Measurements from ENCODE around the gene CHRM1. TPM values are rescaled to one million over a fixed set of nuclear protein-coding genes. Genes with fewer than 3 reads are reported as not detected.

Gene CHRM1
- total RNA-seq (2014; rRNA removed; shearing (Covaris generic)), result 0.30 and 0.56 TPM in 2 replicates

GRCh38 chr11:62921201-62921572 is at the start of gene CHRM1:
TSS of gene CHRM1 (minus strand) at chr11:62921363. CDS start at chr11:62911100, 10,263 bp downstream.

GRCh38 chr11:62880803-62881578 is 40.2 kb downstream of the CHRM1 start, which contains the start of gene SLC3A2:
TSS of gene SLC3A2 (plus strand) at chr11:62880896. CDS start at chr11:62881024, 128 bp downstream.

Small RNA genes within 50 kb of the gene (small RNA-seq; reads per million reads assigned to genes)
- gene RN7SL259P, result not detected

Other genes starting within 250 kb of the CHRM1 start
- gene UQCC3, start 249.7 kb downstream of the CHRM1 start, total RNA-seq (2014; rRNA removed; shearing (Covaris generic)), result 27.7 and 35.5 TPM in 2 replicates
- 9.0 and 13.3 TPM in 2 replicates for gene LBHD1, start 249.1 kb downstream of the CHRM1 start, total RNA-seq (2014; rRNA removed; shearing (Covaris generic))
- gene UBXN1, start 242.3 kb downstream of the CHRM1 start, total RNA-seq (2014; rRNA removed; shearing (Covaris generic)), result 306 and 324 TPM in 2 replicates
- 0.21 and 0.23 TPM in 2 replicates for gene LRRN4CL, start 231.8 kb downstream of the CHRM1 start, total RNA-seq (2014; rRNA removed; shearing (Covaris generic))
- gene BSCL2, start 213.9 kb downstream of the CHRM1 start, total RNA-seq (2014; rRNA removed; shearing (Covaris generic)), result 87.7 and 115 TPM in 2 replicates
- gene GNG3, start 213.7 kb downstream of the CHRM1 start, total RNA-seq (2014; rRNA removed; shearing (Covaris generic)), result not detected in 2 replicates
- gene HNRNPUL2, start 193.9 kb downstream of the CHRM1 start, total RNA-seq (2014; rRNA removed; shearing (Covaris generic)), result 13.6 and 14.1 TPM in 2 replicates
- 37.5 and 48.1 TPM in 2 replicates for gene TTC9C, start 192.9 kb downstream of the CHRM1 start, total RNA-seq (2014; rRNA removed; shearing (Covaris generic))
- gene ZBTB3, start 167.2 kb downstream of the CHRM1 start, total RNA-seq (2014; rRNA removed; shearing (Covaris generic)), result 5.0 and 6.7 TPM in 2 replicates
- 143 and 148 TPM in 2 replicates for gene POLR2G, start 159.8 kb downstream of the CHRM1 start, total RNA-seq (2014; rRNA removed; shearing (Covaris generic))
- gene TAF6L, start 150.0 kb downstream of the CHRM1 start, total RNA-seq (2014; rRNA removed; shearing (Covaris generic)), result 33.0 and 39.5 TPM in 2 replicates
- gene TMEM179B, start 134.0 kb downstream of the CHRM1 start, total RNA-seq (2014; rRNA removed; shearing (Covaris generic)), result 61.4 and 91.5 TPM in 2 replicates
- gene TMEM223, start 129.4 kb downstream of the CHRM1 start, total RNA-seq (2014; rRNA removed; shearing (Covaris generic)), result 47.6 and 57.5 TPM in 2 replicates
- gene NXF1, start 115.9 kb downstream of the CHRM1 start, total RNA-seq (2014; rRNA removed; shearing (Covaris generic)), result 35.6 and 42.9 TPM in 2 replicates
- gene STX5, start 89.3 kb downstream of the CHRM1 start, total RNA-seq (2014; rRNA removed; shearing (Covaris generic)), result 33.8 and 38.8 TPM in 2 replicates
- gene TEX54, start 88.5 kb downstream of the CHRM1 start, total RNA-seq (2014; rRNA removed; shearing (Covaris generic)), result 1.5 TPM in 1 of 2 replicates, not detected in the other
- gene WDR74, start 81.8 kb downstream of the CHRM1 start, total RNA-seq (2014; rRNA removed; shearing (Covaris generic)), result 204 and 215 TPM in 2 replicates
- 739 and 838 TPM in 2 replicates for gene SLC3A2, start 40.5 kb downstream of the CHRM1 start, total RNA-seq (2014; rRNA removed; shearing (Covaris generic))
- gene SLC22A6, start 63.6 kb upstream of the CHRM1 start, total RNA-seq (2014; rRNA removed; shearing (Covaris generic)), result not detected in 2 replicates
- not detected in 2 replicates for gene SLC22A8, start 94.5 kb upstream of the CHRM1 start, total RNA-seq (2014; rRNA removed; shearing (Covaris generic))
- gene SLC22A24, start 222.9 kb upstream of the CHRM1 start, total RNA-seq (2014; rRNA removed; shearing (Covaris generic)), result not detected in 2 replicates